ENCODE data around the gene ATP5PD.
"Not testable (repeated sequence)": the region's sequence is repeated elsewhere in the genome, so short reads cannot be mapped to it uniquely, and the experiment has no call there.

The ATP5PD gene

DNA sequence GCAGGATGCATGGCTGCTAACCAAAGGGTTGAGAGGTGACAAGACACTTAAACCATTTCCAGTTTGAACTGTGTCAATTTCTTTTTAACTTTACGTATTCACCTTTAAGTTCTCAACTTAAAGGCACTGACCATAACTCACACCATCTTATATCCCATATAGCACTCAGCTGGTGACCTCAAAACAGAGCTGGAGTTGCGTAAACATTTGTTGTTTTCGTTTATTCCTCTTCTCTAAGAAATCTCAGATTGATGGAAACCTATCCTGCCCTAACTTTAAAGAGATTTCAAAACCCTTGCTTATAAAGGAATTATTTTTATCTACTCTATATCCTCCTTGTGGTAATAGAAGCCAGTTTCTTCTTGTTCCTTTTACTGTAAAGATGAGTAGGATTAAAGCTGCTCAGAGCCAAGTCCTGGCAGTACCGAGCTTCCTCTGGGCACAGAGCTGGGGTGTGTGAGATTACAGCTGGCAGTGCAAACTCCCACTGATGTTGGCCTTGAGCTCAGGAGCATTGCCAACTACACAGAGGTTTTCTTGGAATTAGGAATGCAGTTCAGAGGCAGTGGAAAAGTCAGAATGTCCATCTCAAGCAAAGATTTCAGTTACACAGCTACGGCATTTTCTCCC lies 1.6 kb upstream of the ATP5PD start:
- DNase-seq: no peak

- peak; percentile 43 for DNase-seq
Observed at GRCh38 chr17:75047398-75048098, 779 bp upstream of the ATP5PD start.

- DNase-seq: not testable (repeated sequence)
Observed at GRCh38 chr17:75045946-75046406, 793 bp downstream of the ATP5PD start.

DNA sequence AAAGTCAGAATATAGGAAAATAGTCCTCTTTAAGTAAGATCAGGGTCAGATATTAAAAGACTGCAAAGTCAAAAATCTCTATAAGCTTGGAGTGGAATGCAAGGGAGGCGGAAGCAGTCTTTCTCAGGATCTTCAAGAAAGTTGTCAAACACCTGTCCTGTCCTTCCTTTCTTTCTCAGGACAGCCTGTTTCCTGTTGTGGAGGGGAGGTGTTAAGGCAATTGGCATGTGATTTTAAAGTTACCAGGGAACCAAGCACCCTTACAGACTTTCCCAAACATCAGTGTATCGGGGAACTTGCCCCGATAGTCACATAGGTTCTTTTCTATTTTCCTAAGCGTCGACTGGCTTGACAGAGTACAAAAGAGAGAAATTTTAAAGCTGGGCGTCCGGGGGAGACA lies 2.1 kb downstream of the ATP5PD start:
- DNase-seq: no peak

- DNase-seq: not testable (repeated sequence)
Observed at GRCh38 chr17:75043789-75044188, 3.0 kb downstream of the ATP5PD start.

DNA sequence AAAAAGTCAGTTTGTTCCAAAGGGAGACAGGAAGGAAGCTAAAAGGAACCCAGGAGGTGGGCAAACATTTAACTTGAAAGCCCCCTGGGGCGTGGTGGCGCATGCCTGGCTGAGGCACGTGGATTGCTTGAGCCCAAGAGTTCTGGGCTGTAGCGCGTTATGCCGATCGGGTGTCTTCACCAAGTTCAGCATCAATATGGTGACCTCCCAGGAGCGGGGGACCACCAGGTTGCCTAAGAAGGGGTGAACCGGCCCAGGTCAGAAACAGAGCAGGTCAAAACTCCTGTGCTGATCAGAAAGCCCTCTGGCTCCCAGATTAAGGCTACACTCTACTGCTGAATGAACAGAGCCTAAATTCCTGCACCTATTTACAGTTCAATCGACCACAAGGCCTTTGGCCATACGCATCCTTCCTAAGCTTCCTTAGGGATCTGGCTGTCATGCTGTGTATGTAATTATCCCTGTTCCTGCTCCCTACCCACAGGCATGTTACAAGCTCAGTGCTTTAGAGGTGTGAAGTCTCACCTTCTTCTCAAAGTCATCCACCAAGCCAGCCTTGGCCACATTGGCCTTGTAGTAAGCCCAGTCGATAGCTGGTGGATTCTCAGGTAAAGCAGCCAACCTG lies 5.0 kb downstream of the ATP5PD start:
- DNase-seq: no peak

- DNase-seq: no peak
Observed at GRCh38 chr17:75039238-75039637, 7.5 kb downstream of the ATP5PD start.

DNA sequence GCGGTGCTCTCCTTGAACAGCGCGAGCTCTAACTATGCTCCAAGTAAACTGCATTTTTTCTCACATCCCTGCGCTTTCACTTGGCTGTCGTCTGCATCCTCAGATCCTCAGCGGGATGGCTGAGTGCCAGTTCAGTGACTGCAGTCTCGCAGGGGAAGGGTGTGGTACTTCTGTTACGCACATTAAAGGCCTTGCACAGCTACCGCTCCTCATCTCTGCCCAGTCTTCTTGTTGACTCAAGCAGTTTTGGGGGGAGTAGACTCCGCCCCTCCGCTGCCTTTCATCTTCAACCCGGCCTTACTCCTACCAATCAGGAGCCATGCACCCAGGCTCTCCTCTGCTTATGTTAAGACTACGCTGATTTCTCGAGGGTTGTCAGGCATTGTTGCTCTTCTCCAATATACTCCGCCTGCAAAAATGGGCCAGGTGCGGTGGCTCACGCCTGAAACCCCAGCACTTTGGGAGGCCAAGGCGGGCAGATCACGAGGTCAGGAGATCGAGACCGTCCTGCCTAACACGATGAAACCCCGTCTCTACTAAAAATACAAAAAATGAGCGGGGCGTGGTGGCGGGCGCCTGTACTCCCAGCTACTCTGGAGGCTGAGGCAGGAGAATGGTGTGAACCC lies 10.0 kb downstream of the ATP5PD start:
- peak; percentile 95 for DNase-seq

GRCh38 chr17:75034236-75034908 lies 12.4 kb downstream of the ATP5PD start:
- DNase-seq: peak; percentile 95

DNA sequence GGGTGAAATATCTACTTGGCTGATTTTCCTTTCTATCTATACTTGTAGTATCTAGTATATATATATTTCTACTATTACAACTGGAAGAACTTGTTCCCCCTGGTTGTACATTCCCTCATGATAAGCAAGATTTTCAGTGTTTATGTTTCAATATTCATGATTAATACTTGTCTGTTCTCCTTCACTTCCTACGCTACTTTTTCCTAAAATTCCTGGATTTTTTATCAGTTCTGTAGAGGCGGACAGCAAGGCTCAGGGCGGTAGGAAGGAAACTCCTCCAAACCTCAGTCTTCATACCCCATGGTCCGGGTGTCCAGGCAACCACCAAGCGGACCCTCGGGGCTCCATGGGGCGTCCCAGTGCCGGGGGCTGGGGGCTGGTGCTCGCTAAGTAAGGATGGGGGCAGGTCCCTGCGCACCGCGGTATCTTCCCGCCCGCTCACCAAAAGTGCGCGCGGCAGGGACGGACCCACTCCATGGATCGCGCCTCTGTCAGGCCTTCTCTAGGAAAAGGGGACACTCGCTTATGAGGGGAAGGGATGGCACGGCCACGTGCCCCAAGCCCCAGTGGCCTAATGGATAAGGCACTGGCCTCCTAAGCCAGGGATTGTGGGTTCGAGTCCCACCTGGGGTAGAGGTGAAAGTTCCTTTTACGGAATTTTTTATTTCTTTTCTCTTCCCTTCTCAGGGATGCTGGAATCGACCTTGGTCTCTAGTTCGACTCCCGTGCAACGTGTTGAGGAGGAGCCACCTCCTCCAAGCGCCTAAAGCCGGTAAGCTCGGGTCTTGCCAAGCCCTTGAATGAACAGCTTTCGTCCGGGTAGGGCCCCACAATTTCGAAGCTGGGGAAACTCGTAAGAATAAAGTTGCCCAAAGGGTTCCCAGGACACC lies 13.2 kb downstream of the ATP5PD start:
- DNase-seq: peak; percentile 94

- peak; percentile 64 for DNase-seq
Observed at GRCh38 chr17:75032720-75033280, 14.0 kb downstream of the ATP5PD start.

- DNase-seq: peak; percentile 88
Observed at GRCh38 chr17:75031972-75032719, 14.6 kb downstream of the ATP5PD start.

GRCh38 chr17:75030161-75030560 lies 16.6 kb downstream of the ATP5PD start:
- DNase-seq: no peak

DNA sequence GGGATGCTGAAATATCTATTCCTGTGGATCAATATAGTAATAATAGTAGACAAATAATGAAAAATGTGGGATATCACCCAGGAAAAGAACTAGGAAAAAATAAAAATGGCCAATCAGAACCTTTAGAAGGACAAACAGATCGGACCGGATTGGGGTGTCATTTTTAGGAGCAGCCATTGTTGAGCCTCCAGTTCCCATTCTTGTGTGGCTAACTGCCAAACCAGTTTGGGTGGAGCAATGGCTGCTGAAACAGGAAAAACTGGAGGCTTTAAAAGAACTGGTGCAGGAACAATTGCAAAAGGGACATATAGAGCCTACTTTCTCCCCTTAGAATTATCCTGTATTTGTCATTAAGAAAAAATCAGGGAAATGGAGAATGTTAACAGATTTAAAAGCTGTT lies 20.1 kb downstream of the ATP5PD start:
- not testable (repeated sequence) for DNase-seq

DNA sequence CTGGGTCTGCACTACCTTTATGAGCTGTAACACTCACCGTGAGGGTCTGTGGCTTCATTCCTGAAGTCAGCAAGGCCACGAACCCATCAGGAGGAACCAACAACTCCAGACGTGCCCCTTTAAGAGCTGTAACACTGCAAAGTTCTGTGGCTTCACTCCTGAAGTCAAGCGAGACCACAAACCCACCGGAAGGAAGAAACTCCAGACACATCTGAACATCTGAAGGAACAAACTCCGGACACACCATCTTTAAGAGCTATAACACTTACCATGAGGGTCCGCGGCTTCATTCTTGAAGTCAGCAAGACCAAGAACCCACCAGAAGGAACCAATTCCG lies 21.4 kb downstream of the ATP5PD start:
- DNase-seq: not testable (repeated sequence)

GRCh38 chr17:75024686-75025397 lies 21.9 kb downstream of the ATP5PD start:
- no peak for DNase-seq

DNA sequence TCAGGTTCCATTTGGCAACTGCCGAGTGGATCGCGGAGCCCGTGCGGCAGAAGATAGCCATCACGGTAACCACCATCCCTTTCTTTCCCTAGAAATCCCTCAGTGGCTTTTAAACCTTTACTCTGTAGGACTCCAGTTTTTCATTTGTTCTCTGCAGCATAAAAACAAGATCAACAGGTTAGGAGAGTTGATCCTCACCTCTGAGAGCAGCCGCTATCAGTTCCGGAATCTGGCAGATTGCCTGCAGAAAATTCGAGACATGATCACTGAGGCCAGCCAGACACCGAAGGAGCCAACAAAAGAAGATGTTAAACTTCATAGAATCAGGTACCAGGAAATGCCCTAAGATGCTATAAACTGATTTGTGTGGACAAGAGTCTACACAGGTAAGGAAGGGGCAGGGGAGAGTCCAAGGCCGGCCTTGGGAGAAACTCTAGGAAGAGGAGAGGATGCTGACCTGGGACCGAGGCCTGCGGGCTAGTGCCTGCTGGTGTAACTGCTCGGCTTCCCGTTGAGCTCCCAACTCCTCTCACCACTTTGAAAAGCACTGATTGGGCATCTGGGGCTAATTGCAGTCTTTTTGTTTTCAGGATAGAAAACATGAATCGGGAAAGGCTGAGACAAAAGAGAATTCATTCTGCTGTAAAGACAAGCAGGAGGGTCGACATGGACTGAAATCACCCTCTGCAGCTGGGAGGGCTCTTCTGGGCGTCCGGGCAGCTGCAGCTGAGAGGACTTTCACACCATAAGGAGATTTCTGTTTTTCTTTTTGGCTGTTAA lies 26.2 kb downstream of the ATP5PD start:
- no peak for DNase-seq

GRCh38 chr17:75019710-75020109 lies 27.1 kb downstream of the ATP5PD start:
- DNase-seq: no peak

- no peak for DNase-seq
Observed at GRCh38 chr17:75019146-75019545, 27.6 kb downstream of the ATP5PD start.
